GM12874 (cell line): ENCODE data around the gene MOGAT2.

Experiments
- TF ChIP-seq, protein P1 (sequence below): IDR thresholded peaks from 2 replicates; pipeline ENCODE4 v1.5.1; 2011; ENCODE audit warnings: low read depth, mild to moderate bottlenecking, control low read depth, low read length, moderate library complexity; ENCODE audit not compliant: insufficient read depth

The MOGAT2 gene

GRCh38 chr11:75679566-75679965, 38.1 kb upstream of the MOGAT2 start:
- TF ChIP-seq, protein P1, sequence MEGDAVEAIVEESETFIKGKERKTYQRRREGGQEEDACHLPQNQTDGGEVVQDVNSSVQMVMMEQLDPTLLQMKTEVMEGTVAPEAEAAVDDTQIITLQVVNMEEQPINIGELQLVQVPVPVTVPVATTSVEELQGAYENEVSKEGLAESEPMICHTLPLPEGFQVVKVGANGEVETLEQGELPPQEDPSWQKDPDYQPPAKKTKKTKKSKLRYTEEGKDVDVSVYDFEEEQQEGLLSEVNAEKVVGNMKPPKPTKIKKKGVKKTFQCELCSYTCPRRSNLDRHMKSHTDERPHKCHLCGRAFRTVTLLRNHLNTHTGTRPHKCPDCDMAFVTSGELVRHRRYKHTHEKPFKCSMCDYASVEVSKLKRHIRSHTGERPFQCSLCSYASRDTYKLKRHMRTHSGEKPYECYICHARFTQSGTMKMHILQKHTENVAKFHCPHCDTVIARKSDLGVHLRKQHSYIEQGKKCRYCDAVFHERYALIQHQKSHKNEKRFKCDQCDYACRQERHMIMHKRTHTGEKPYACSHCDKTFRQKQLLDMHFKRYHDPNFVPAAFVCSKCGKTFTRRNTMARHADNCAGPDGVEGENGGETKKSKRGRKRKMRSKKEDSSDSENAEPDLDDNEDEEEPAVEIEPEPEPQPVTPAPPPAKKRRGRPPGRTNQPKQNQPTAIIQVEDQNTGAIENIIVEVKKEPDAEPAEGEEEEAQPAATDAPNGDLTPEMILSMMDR: no peak

DNA sequence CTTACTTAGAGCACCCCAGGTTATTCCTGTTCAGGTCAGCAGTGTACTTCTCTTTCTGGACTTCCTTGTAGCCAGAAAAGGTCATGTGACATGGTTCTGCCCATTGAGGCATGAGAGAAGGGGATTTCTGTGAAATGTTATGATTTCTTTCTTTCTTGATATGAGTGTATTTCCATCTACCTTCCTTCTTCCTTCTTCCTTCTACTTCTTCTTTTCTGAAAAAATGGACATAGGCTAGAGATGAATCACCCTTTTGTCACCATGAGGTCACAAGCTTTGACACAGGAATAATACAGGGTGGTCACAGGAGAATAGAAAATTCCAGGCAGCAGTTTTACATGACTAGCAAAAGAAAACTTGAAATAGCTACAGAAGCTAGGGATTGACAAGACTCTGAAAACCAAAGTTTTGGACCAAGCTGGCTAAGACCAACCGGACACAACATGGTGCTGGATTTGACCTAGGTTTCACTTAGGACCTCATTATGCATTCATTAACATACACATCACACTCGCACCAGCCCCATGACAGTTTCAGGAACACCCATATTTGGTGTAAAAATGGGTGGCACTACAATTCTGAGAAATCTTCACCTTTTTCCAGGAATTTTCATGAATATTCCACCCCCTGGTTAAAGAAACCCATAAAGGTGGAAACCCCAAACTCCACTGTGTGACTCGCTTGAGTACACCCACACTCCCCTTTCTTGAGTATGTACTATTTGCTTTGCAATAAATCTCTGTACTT, 27.6 kb upstream of the MOGAT2 start:
- TF ChIP-seq, protein P1: no peak

DNA sequence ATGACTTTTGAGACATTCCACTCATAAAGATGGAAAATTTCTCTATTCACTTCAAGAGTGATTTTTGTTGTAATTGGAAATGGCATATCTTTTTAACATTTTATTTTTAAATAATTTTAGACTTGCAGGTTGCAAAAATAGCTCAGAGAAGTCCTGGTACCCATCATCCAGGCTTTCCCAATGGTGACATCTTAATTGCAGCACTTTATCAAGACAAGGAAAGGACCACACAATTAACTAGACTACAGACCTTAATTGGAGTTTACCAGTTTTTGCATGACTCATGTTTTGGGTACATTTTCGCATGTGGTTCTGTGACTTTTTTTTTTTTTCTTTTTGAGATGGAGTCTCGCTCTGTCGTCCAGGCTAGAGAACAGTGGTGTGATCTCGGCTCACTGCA, 25.8 kb upstream of the MOGAT2 start:
- TF ChIP-seq, protein P1: no peak

- TF ChIP-seq, protein P1: no peak
Observed at GRCh38 chr11:75697906-75698581, 19.6 kb upstream of the MOGAT2 start.

GRCh38 chr11:75700940-75701339, 16.7 kb upstream of the MOGAT2 start:
- TF ChIP-seq, protein P1: no peak

GRCh38 chr11:75703695-75704237, 13.9 kb upstream of the MOGAT2 start:
- TF ChIP-seq, protein P1: no peak

- TF ChIP-seq, protein P1: no peak
Observed at GRCh38 chr11:75705541-75705940, 12.1 kb upstream of the MOGAT2 start.
